AG09309 (cell line): ENCODE results near the gene TRABD2B.
A peak's percentile ranks its signal among the peaks of the same experiment; 100 is the strongest.

Experiments
- DNase-seq: peaks from one replicate; pipeline ENCODE4 v3.0.0-alpha.2; 2010; ENCODE audit warnings: low read depth
- H3K4me3 ChIP-seq: 2 replicates; pipeline ENCODE4 v1.5.1; 2011; ENCODE audit warnings: mild to moderate bottlenecking, low read depth, low read length, moderate library complexity; ENCODE audit not compliant: control insufficient read depth
- TF ChIP-seq, protein P1 (sequence below): IDR thresholded peaks from 2 replicates; pipeline ENCODE4 v1.5.1; 2011; ENCODE audit warnings: mild to moderate bottlenecking, low read depth, low read length, inconsistent platforms; ENCODE audit not compliant: insufficient read depth, control insufficient read depth; ENCODE audit errors: missing control alignments

Gene TRABD2B

DNA sequence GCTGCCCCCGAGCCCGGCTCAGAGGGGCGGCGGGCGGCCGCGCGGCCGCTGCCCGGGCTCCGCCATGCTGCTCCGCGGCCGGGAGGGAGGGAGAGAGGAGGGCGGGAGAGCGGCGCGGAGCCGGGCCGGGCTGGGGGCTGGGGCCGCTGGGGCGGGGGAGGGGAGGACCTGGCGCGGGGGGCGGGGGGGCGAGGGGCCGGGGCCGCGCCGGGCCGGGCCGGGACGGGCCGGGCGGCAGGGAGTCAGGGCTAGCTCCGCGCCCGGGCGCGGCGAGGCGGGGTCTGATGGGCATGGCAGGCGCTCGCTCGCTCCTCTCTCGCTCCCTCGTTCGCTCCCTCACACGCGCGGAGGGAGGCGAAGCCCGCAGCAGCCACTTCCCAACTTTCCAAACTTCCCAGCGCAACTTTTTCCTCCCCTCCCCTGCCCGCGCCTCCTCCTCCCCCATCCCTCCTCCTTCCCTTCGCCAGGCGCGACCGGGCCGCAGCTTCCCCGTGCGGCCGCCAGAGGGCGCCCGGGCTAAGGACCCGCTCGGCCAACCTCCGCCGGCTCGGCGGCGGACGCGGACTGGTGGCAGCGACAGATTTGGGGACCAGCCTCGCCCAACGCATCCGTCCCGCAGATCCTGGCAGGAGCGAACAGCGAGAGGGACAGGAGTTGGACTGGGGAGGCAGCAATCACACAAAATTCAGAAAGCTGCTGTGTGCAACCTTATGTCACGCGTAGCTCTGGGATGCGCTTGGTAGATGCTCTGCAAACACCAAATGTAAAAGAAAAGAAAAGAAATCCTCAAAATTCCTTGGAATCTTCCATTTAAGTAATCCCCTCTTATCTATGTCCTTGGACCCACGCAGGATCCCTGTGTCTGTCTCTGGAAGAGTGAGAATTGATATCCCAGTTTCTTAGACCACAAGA lies at the start of gene TRABD2B:
Gene TRABD2B (minus strand): TSS at position 97 of the 912 bp plus-strand sequence.
- TF ChIP-seq, protein P1, sequence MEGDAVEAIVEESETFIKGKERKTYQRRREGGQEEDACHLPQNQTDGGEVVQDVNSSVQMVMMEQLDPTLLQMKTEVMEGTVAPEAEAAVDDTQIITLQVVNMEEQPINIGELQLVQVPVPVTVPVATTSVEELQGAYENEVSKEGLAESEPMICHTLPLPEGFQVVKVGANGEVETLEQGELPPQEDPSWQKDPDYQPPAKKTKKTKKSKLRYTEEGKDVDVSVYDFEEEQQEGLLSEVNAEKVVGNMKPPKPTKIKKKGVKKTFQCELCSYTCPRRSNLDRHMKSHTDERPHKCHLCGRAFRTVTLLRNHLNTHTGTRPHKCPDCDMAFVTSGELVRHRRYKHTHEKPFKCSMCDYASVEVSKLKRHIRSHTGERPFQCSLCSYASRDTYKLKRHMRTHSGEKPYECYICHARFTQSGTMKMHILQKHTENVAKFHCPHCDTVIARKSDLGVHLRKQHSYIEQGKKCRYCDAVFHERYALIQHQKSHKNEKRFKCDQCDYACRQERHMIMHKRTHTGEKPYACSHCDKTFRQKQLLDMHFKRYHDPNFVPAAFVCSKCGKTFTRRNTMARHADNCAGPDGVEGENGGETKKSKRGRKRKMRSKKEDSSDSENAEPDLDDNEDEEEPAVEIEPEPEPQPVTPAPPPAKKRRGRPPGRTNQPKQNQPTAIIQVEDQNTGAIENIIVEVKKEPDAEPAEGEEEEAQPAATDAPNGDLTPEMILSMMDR: peak; percentile 80
- no peak for DNase-seq

GRCh38 chr1:48044311-48044710 lies 47.1 kb upstream of the TRABD2B start:
- TF ChIP-seq, protein P1: no peak
- no peak overlapping the region for H3K4me3 ChIP-seq
- no peak for DNase-seq

More for the DNA sequence above, at the start of gene TRABD2B:
- H3K4me3 ChIP-seq: peak within 1 kb of the TSS; percentile 50

DNA sequence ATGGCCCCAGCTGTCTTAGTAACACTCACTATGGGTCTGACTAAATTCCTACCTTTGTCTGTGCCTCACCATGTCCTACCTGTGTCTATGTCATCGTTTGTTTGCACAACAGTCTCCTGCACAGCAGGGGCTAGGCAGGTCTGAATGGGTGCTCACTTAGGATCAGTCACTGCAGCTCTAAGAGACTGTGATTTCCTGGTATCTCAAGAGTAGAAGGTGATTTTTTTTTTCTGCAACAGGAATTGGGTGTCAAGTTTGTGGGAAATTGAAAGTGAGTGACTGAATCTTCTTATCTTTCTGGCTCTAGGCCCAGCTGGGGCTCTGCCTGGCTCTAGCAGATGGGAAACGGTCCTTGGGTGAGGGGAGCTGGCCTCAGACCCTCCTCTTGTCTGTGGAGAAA lies 46.4 kb upstream of the TRABD2B start:
- H3K4me3 ChIP-seq: no peak overlapping the region
- TF ChIP-seq, protein P1: no peak
- no peak for DNase-seq

GRCh38 chr1:48040154-48040553 lies 43.0 kb upstream of the TRABD2B start:
- no peak for DNase-seq
- TF ChIP-seq, protein P1: no peak
- H3K4me3 ChIP-seq: no peak overlapping the region

- DNase-seq: no peak
- TF ChIP-seq, protein P1: no peak
- no peak overlapping the region for H3K4me3 ChIP-seq
Observed at GRCh38 chr1:48039088-48040054, 42.2 kb upstream of the TRABD2B start.

DNA sequence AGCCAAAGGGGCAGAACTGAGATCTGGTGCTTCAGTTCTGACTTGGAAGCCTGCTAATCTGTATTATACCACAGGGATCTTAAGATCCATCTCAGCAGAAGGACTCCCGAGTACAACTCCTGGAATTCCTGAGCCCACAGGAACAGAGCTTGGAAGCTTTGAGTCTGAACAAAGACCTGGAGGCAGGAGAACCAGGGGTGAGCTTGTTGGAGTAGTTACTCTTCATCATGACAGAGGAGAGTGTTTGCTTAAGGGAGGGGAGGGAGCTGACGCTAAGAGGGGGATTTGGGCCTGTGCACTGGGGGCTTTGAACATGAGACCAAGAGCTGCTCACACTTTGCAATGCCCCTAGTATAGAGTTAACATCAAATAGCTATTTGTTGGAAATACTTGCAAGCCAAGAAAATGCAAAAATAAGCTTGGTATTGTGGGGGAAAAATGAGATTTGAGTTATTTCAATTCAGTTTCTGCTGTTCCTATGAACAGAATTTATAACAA lies 41.1 kb upstream of the TRABD2B start:
- TF ChIP-seq, protein P1: no peak
- no peak overlapping the region for H3K4me3 ChIP-seq
- no peak for DNase-seq
